HepG2 (cell line): ENCODE data around the gene MCC. TPM values are rescaled to one million over a fixed set of nuclear protein-coding genes. Genes with fewer than 3 reads are reported as not detected.

Experiments used
- ATAC-seq: fragments of 200-7000 bp; cut with Tn5 transposase; 3 replicates; pipeline ENCODE4 v1.9.1; 2020; ENCODE audit warnings: mild to moderate bottlenecking, moderate library complexity
- BruUV-seq: library from RNA; stranded (reverse); fragments of 400-500 nt; replicated peaks from 2 replicates; lab custom pipeline; 2021; lab: Mats Ljungman, UMichigan
- CTCF ChIA-PET: fragments of 300-600 bp; formaldehyde crosslinking; extraction: SDS; loops from one replicate; lab custom pipeline; 2021; ENCODE audit warnings: low total read pairs, inconsistent platforms, low intra/inter-chr PET ratio; lab: Yijun Ruan, JAX
- POLR2A ChIA-PET: fragments of 350-600 bp; sonication (Branson Sonifier 250); formaldehyde crosslinking; loops from one replicate; lab custom pipeline; 2020; ENCODE audit warnings: antibody characterized with exemption, inconsistent platforms; lab: Yijun Ruan, JAX
- DNase-seq: peaks from one replicate; pipeline ENCODE4 v3.0.0-alpha.2; 2015; ENCODE audit warnings: low spot score
- FAIRE-seq: peaks from 3 replicates; lab custom pipeline; 2011; peaks lifted over from hg19 to GRCh38; lab: Jason Lieb, UNC
- H2AFZ ChIP-seq: one replicate; pipeline ENCODE4 v1.6.1; 2011; ENCODE audit warnings: low read length, inconsistent platforms
- H3K27ac ChIP-seq: fragments of 300-600 bp; 3 replicates; pipeline ENCODE4 v1.8.0; 2011; ENCODE audit warnings: mixed run types, mild to moderate bottlenecking, mixed read lengths, low read length, inconsistent platforms; ENCODE audit not compliant: insufficient read depth; ENCODE audit errors: extremely low read length
- H3K27me3 ChIP-seq, 2 experiments: fragments of 200-600 bp in 1 of 2; 2 replicates in 1 of 2; 3 replicates in 1 of 2; pipeline versions ENCODE4 v1.6.0 to v1.8.0; 2011; ENCODE audit warnings: low read length in 2 of 2, mild to moderate bottlenecking in 2 of 2, moderate library complexity in 2 of 2, inconsistent platforms in 1 of 2; ENCODE audit not compliant: insufficient read depth in 2 of 2, control insufficient read depth in 1 of 2
- H3K36me3 ChIP-seq, 2 experiments: fragments of 200-600 bp in 1 of 2; replicated peaks in 1 of 2; 2 replicates in 1 of 2; 3 replicates in 1 of 2; pipeline versions ENCODE4 v1.5.1 to v1.8.0; 2011; ENCODE audit warnings: low read length in 2 of 2, inconsistent platforms in 1 of 2; ENCODE audit not compliant: insufficient read depth in 2 of 2, control insufficient read depth in 1 of 2
- H3K4me1 ChIP-seq: 2 replicates; pipeline ENCODE4 v1.5.1; 2012; ENCODE audit warnings: low read length, inconsistent platforms; ENCODE audit not compliant: insufficient read depth
- H3K4me2 ChIP-seq: 2 replicates; pipeline ENCODE4 v1.6.0; 2011; ENCODE audit warnings: low read depth, low read length, inconsistent platforms
- H3K4me3 ChIP-seq, 3 experiments: fragments of 200-600 bp in 1 of 3; sonication (generic), shearing (Covaris generic) in 1 of 3; replicated peaks in 1 of 3; 2 replicates each; pipeline ENCODE4 v1.5.1; 2011 to 2016; ENCODE audit warnings: low read length in 3 of 3, inconsistent platforms in 2 of 3, low read depth in 2 of 3, mild to moderate bottlenecking in 2 of 3, control low read depth in 1 of 3, mixed read lengths in 1 of 3; ENCODE audit not compliant: insufficient read depth in 1 of 3
- H3K79me2 ChIP-seq: one replicate; pipeline ENCODE4 v1.6.1; 2011; ENCODE audit warnings: low read length, inconsistent platforms; ENCODE audit not compliant: insufficient read depth
- H3K9ac ChIP-seq: 2 replicates; pipeline ENCODE4 v1.6.0; 2011; ENCODE audit warnings: mild to moderate bottlenecking, low read depth, low read length, inconsistent platforms; ENCODE audit not compliant: insufficient read depth
- H3K9me3 ChIP-seq: 2 replicates; pipeline ENCODE4 v1.5.1; 2012; ENCODE audit warnings: mild to moderate bottlenecking, low read length
- H4K20me1 ChIP-seq: 2 replicates; pipeline ENCODE4 v1.6.0; 2011; ENCODE audit warnings: inconsistent platforms, mild to moderate bottlenecking, low read length, moderate library complexity; ENCODE audit not compliant: insufficient read depth
- MAFF ChIP-seq: IDR thresholded peaks from 2 replicates; pipeline ENCODE4 v1.6.1; 2011; ENCODE audit warnings: low read depth, low read length, improper control_type of control experiment
- TGIF2 ChIP-seq: IDR thresholded peaks from 2 replicates; pipeline ENCODE4 v1.6.1; 2016; ENCODE audit warnings: control low read depth, missing compliant biosample characterization
- ZHX2 ChIP-seq, 2 experiments: sonication (generic) in 1 of 2; formaldehyde crosslinking in 1 of 2; IDR thresholded peaks; 2 replicates each; pipeline versions ENCODE4 v1.6.1 to v1.9.0; 2014 to 2022; ENCODE audit warnings: antibody characterized with exemption in 1 of 2, borderline replicate concordance in 1 of 2, inconsistent platforms in 1 of 2, low read depth in 1 of 2, missing genetic modification reagents in 1 of 2
- ZNF607 ChIP-seq: sonication (generic); formaldehyde crosslinking; IDR thresholded peaks from 2 replicates; pipeline ENCODE4 v1.5.1; 2020; ENCODE audit warnings: missing genetic modification reagents, mild to moderate bottlenecking, borderline replicate concordance
- ZNF792 ChIP-seq: IDR thresholded peaks from 2 replicates; pipeline ENCODE4 v1.6.1; 2016
- WGBS: methylation state at CpG from one replicate; pipeline ENCODE4 v1.1.6; 2017; ENCODE audit warnings: low lambda C conversion rate; 5-methylcytosine and 5-hydroxymethylcytosine counted together
- in situ Hi-C: cut with HindIII; loops from 2 replicates; pipeline ENCODE4 v1.10.0; 2017; ENCODE audit warnings: low pct_unique_long_range_greater_than_20kb; ENCODE audit not compliant: extremely low pct_ligation_motif_present
- intact Hi-C: fragments of 100-400 bp; cut with micrococcal nuclease; formaldehyde crosslinking; loops from one replicate; pipeline ENCODE4 v1.10.0; 2022; ENCODE audit not compliant: unreplicated experiment
- polyA plus RNA-seq, 8 experiments: library from polyadenylated mRNA; depleted of rRNA in 3 of 8; stranded (reverse) in 7 of 8; unstranded in 1 of 8; fragments of >200 nt; fragmentation: Illumina TruSeq in 4 of 8; extraction: Trizol in 4 of 8; gene quantifications; 2 replicates each; pipeline versions ENCODE4 v1.2.1 to v1.2.3, GENCODE V29; 2011 to 2016; ENCODE audit warnings: low read depth in 4 of 8, missing spikeins in 1 of 8, mixed read lengths in 1 of 8; ENCODE audit not compliant: insufficient read depth in 1 of 8
- total RNA-seq, 5 experiments: library from RNA; depleted of rRNA; stranded (reverse); fragments of >200 nt; fragmentation: Illumina TruSeq; extraction: Trizol; gene quantifications; 2 replicates each; pipeline ENCODE4 v1.2.3, GENCODE V29; 2016; ENCODE audit warnings: low read depth in 1 of 5

MCC gene
- total and polyA plus RNA-seq, 2 of the 13 experiments (the other 11 are each of a cell fraction or from before 2014, with no cell fraction given): 0.55 to 2.4 TPM

DNA sequence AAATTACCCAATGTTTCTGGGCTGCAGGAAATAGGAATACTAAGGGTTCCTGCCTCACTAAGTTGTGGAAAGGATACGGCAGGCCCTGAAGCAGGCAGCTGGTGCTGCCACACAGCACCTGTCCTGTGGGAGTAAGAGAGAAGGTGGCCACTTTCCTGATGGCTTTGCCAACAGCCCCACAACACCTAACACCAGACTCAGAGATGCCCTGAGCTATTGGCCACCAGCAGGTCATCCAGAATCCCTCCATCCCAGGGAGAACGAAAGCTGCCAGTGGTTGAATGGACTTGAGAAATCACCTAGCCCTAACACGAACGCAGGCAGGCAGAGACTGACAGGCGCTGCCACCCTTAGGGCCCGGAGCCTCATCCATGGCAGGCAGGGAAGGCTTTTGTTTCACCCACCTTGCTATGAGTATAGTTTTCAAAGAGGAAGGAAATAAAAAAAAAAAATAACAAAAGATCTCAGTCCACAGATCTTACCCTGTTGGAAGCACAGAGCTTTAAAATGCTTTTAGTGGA is 429.5 kb downstream of the MCC start (continued):
- TF ChIP-seq ZHX2 (IDR thresholded peaks at IDR 0.05; ENCODE audit: low read depth): no peak
- TF ChIP-seq ZHX2 (CRISPR knock-in tag; IDR thresholded peaks at IDR 0.05; ENCODE audit: borderline replicate concordance): no peak

DNA sequence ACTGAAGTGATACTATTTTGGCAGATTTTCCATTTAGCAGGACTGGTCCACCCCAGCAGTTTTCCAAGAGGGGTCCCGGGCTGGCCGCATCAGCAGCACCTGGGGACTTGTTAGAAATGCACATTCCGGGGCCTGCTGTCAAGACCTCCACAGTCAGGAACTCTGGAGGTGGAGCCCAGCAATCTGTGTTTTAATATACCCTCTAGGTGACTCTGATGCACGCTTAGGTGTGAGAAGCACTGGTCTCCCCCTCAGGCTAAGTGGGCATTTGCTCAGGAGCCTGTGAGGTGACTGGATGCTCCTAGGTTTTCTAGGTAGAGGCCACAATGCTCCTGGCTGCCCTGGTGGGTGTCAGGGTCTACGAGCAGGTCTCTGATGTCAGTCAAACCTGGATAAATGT is 430.0 kb downstream of the MCC start:
- Histone ChIP-seq H4K20me1 (no peaks in the 10 kb centered on the region), H3K27me3 (no peaks in the 10 kb centered on the region), H2AFZ (no peak overlapping the region), H3K79me2 (no peaks in the 10 kb centered on the region), H3K36me3 (no peaks in the 10 kb centered on the region), H3K4me3 (no peak overlapping the region), H3K4me1 (no peaks in the 10 kb centered on the region), H3K9ac (no peak overlapping the region), H3K4me2 (no peak overlapping the region), H3K27ac (no peak overlapping the region), H3K9me3 (no peaks in the 10 kb centered on the region)
- ATAC-seq (no peak), FAIRE-seq (no peak), DNase-seq (no peak)
- WGBS: 78% methylated on average over 5 of the region's 5 CpGs
- CTCF ChIA-PET: no interaction called here
- intact Hi-C loops: loop anchor here (5.0 kb wide), 1 partner anchor 144 kb away; no protein-coding TSS in a partner anchor
- in situ Hi-C loops: no loop called here
- TF ChIP-seq MAFF (no peak), TGIF2 (CRISPR knock-in tag) (no peak), ZNF607 (CRISPR knock-in tag) (no peak), ZNF792 (CRISPR knock-in tag) (no peak)
- no TSS peak for BruUV-seq
- POLR2A ChIA-PET: no interaction called here
